Measurements from ENCODE around the gene SH3GL3. TPM values are rescaled to one million over a fixed set of nuclear protein-coding genes. Genes with fewer than 3 reads are reported as not detected.

The SH3GL3 gene
- total RNA-seq, 1 experiment from 2014 or later = 0.24 TPM

DNA sequence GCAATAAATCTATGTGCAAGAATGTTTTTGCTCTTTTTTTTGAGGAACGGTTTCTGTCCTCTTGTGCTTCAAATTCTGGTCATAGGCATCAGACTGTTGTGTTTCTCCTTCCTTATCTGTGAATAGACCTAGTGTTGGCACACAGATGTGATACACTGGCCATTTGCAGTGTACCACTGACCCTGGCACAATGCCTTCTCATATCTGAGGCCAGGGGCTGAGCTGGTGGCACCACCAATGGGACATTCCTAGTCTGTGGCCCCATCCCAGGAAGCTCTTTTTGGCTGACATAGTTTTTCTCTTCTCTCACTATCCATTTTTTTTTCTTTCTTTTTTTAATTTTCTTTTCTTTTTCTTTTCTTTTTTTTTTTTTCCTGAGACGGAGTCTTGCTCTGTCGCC lies 40.4 kb downstream of the SH3GL3 start:
- CTCF ChIA-PET = no interaction called here
- no peaks in the 10 kb centered on the region for H3K4me1 Mint-ChIP-seq (ENCODE audit: low read depth, unreplicated experiment)
- no peak for DNase-seq
- no TSS peak for BruUV-seq (replicated peaks)
- H3K4me3 Mint-ChIP-seq (ENCODE audit: low read depth, unreplicated experiment) = no peak overlapping the region
- no peak overlapping the region for H3K27ac Mint-ChIP-seq (ENCODE audit: unreplicated experiment)
- TF ChIP-seq, protein P1, sequence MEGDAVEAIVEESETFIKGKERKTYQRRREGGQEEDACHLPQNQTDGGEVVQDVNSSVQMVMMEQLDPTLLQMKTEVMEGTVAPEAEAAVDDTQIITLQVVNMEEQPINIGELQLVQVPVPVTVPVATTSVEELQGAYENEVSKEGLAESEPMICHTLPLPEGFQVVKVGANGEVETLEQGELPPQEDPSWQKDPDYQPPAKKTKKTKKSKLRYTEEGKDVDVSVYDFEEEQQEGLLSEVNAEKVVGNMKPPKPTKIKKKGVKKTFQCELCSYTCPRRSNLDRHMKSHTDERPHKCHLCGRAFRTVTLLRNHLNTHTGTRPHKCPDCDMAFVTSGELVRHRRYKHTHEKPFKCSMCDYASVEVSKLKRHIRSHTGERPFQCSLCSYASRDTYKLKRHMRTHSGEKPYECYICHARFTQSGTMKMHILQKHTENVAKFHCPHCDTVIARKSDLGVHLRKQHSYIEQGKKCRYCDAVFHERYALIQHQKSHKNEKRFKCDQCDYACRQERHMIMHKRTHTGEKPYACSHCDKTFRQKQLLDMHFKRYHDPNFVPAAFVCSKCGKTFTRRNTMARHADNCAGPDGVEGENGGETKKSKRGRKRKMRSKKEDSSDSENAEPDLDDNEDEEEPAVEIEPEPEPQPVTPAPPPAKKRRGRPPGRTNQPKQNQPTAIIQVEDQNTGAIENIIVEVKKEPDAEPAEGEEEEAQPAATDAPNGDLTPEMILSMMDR (IDR thresholded peaks at IDR 0.05; ENCODE audit: unreplicated experiment) = no peak
- no peaks in the 10 kb centered on the region for H3K36me3 Mint-ChIP-seq (ENCODE audit: insufficient read depth, unreplicated experiment)
- peaks cover 55% of the 10 kb centered on the region for H3K27me3 Mint-ChIP-seq (ENCODE audit: unreplicated experiment)
- intact Hi-C loops (cut with micrococcal nuclease; ENCODE audit: unreplicated experiment) = no loop called here
- peaks cover 15% of the 10 kb centered on the region for H3K9me3 Mint-ChIP-seq (ENCODE audit: low read depth, unreplicated experiment)

GRCh38 chr15:83489690-83490089 lies 42.5 kb downstream of the SH3GL3 start:
- peaks cover 6% of the 10 kb centered on the region for H3K9me3 Mint-ChIP-seq (ENCODE audit: low read depth, unreplicated experiment)
- H3K36me3 Mint-ChIP-seq (ENCODE audit: insufficient read depth, unreplicated experiment) = no peaks in the 10 kb centered on the region
- H3K4me1 Mint-ChIP-seq (ENCODE audit: low read depth, unreplicated experiment) = no peaks in the 10 kb centered on the region
- TF ChIP-seq, protein P1 (IDR thresholded peaks at IDR 0.05; ENCODE audit: unreplicated experiment) = no peak
- peaks cover 73% of the 10 kb centered on the region for H3K27me3 Mint-ChIP-seq (ENCODE audit: unreplicated experiment)
- H3K4me3 Mint-ChIP-seq (ENCODE audit: low read depth, unreplicated experiment) = no peak overlapping the region
- no peak for DNase-seq
- no peak overlapping the region for H3K27ac Mint-ChIP-seq (ENCODE audit: unreplicated experiment)
- no TSS peak for BruUV-seq (replicated peaks)
- intact Hi-C loops (cut with micrococcal nuclease; ENCODE audit: unreplicated experiment) = no loop called here
- CTCF ChIA-PET = no interaction called here

GRCh38 chr15:83491486-83491885 lies 44.3 kb downstream of the SH3GL3 start:
- H3K36me3 Mint-ChIP-seq (ENCODE audit: insufficient read depth, unreplicated experiment) = no peaks in the 10 kb centered on the region
- intact Hi-C loops (cut with micrococcal nuclease; ENCODE audit: unreplicated experiment) = no loop called here
- CTCF ChIA-PET = interaction anchor here (0.7 kb wide), 1 partner anchor 177 kb away, joined by 5 read pairs; no protein-coding TSS in a partner anchor
- peaks cover 4% of the 10 kb centered on the region for H3K9me3 Mint-ChIP-seq (ENCODE audit: low read depth, unreplicated experiment)
- BruUV-seq (replicated peaks) = no TSS peak
- no peak overlapping the region for H3K27ac Mint-ChIP-seq (ENCODE audit: unreplicated experiment)
- no peaks in the 10 kb centered on the region for H3K4me1 Mint-ChIP-seq (ENCODE audit: low read depth, unreplicated experiment)
- peaks cover 82% of the 10 kb centered on the region for H3K27me3 Mint-ChIP-seq (ENCODE audit: unreplicated experiment)
- no peak for DNase-seq
- TF ChIP-seq, protein P1 (IDR thresholded peaks at IDR 0.05; ENCODE audit: unreplicated experiment) = no peak
- H3K4me3 Mint-ChIP-seq (ENCODE audit: low read depth, unreplicated experiment) = no peak overlapping the region

GRCh38 chr15:83496766-83497165 lies 49.6 kb downstream of the SH3GL3 start:
- DNase-seq = no peak
- intact Hi-C loops (cut with micrococcal nuclease; ENCODE audit: unreplicated experiment) = no loop called here
- peaks cover 48% of the 10 kb centered on the region for H3K27me3 Mint-ChIP-seq (ENCODE audit: unreplicated experiment)
- peaks cover 16% of the 10 kb centered on the region for H3K9me3 Mint-ChIP-seq (ENCODE audit: low read depth, unreplicated experiment)
- CTCF ChIA-PET = interaction anchor here (1.3 kb wide), 1 partner anchor 18 kb away, joined by 5 read pairs; no protein-coding TSS in a partner anchor
- no peak overlapping the region for H3K27ac Mint-ChIP-seq (ENCODE audit: unreplicated experiment)
- no peaks in the 10 kb centered on the region for H3K4me1 Mint-ChIP-seq (ENCODE audit: low read depth, unreplicated experiment)
- TF ChIP-seq, protein P1 (IDR thresholded peaks at IDR 0.05; ENCODE audit: unreplicated experiment) = no peak
- H3K4me3 Mint-ChIP-seq (ENCODE audit: low read depth, unreplicated experiment) = no peak overlapping the region
- BruUV-seq (replicated peaks) = no TSS peak
- no peaks in the 10 kb centered on the region for H3K36me3 Mint-ChIP-seq (ENCODE audit: insufficient read depth, unreplicated experiment)
